HG03354 (cell line): ENCODE data around the gene AARS2.

ENCODE experiments used
- ATAC-seq: cut with Tn5 transposase; IDR thresholded peaks from one replicate; pipeline ENCODE4 v1.9.1; 2021; ENCODE audit warnings: mild to moderate bottlenecking; ENCODE audit not compliant: unreplicated experiment, poor library complexity, severe bottlenecking

The AARS2 gene

GRCh38 chr6:44303842-44304241, 9.3 kb downstream of the AARS2 start:
- ATAC-seq, result no peak

DNA sequence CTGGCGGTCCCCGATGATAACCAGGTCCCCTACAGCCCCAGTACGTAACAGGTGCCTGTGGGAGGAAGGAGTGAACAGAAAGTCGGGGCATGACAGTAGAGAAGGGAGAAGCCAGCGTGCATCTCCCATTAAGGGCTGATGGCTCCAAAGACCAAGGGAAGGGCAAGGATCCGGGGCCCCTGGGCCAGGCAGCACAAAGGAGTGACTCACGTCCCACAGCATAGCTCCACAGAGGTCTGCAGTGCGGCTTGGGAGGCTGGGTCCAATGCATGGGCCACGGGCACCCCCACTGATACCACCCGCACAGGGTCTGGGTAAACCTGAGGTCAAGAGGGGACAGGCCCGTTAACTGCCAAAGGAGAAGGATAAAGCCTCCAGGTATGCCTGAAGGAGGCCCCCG, 10.3 kb downstream of the AARS2 start:
- ATAC-seq, result no peak

- no peak for ATAC-seq
Observed at GRCh38 chr6:44301782-44302564, 11.2 kb downstream of the AARS2 start.

DNA sequence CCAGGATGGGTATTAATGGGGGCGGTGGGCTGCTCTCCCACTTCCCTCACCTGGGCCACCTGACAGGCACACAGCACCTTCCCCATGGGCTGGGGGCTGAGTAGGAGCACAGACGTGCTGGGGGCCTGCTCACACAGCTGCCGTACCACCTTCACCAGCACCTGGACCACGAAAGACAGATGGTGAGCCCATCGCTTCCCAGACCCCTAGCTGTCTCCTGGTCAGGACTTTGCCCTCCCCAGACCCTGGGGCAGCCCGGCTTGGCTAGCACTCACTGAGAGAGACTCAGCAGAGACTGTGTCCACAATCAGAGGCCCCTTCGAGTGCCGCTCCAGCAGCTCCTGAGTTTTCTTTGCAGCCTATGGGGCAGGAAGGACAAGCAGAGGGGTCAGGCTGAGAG, 12.0 kb downstream of the AARS2 start:
- ATAC-seq, result no peak

DNA sequence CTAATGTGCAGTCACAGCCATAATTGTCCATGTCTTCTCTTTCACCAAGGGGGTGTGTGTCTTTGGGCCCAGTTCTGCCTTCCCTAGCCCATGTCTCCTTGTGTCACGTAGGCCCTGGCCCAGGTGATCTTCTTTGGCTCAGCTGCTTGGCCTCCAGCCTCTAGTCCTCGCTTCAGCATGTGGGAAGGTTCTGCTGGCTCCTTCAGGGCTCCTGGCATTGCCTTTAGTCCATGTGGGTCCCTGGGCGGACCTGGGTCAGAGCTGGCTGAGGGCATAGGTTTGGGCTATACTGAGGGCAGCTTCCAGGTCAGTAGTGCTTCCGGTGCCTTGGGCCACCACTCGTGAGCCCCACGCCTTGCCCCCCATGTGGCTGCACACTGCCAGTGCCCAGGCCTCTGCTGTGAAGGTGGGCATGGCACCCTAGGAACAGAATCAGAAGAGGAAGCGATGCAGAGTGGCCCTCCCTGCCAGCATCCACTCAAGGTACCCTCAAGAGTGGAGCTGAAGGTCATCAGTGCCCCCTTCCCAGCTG, 12.8 kb downstream of the AARS2 start:
- no peak for ATAC-seq

DNA sequence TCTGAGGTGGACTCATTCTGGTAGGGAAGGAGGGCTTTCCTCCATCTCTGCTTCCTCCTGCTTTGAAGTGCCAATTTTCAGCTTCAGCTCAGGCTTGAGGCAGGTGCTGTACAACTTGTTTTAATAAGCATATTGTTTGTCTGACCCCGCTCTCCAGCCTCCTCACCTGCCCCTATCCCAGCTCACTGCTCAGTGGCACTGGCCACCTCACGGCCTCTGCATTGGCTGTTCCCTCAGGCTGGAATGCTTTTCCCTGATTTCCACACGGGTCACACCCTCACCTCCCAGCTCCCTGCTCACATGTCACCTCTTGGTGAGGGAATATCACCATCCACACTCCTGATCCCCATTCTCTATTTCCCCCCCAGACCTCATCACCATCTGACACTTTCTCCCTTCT, 14.3 kb downstream of the AARS2 start:
- no peak for ATAC-seq

DNA sequence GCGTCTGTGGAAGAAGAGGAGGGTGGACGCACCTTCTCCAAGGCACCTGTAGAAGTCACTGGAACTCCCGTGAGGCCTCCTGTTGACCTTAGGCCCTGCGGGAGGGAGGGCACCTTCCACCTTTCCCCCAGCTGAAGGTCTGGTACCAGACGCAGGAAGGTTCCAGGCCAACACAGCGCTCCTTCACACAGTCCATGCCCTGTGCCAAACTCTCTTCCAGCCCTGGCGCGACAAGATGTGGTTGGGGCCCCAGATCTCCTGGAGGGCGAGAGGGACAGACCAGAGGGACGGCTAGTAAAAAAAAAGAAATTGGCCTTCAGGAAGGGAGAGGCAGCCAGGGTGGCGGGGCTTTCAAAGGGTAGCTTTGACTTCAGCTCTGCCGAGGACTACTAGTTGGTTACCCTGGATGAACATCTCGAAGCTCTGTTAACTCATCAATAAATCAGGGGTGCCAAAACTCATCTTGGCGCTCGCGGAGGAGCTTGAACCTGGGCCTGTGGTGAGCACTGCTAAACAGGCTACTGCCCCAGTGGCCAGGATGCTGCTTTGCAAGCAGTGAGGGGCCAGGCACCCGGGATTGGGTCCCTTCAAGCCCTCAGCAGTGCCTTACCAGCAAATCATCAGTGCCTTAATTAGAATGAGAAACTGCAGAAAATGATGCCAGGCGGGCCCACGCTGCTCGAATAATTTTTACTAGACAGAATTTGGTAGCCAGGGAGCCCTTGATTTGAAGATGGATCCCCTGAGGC, 14.9 kb downstream of the AARS2 start:
- no peak for ATAC-seq

DNA sequence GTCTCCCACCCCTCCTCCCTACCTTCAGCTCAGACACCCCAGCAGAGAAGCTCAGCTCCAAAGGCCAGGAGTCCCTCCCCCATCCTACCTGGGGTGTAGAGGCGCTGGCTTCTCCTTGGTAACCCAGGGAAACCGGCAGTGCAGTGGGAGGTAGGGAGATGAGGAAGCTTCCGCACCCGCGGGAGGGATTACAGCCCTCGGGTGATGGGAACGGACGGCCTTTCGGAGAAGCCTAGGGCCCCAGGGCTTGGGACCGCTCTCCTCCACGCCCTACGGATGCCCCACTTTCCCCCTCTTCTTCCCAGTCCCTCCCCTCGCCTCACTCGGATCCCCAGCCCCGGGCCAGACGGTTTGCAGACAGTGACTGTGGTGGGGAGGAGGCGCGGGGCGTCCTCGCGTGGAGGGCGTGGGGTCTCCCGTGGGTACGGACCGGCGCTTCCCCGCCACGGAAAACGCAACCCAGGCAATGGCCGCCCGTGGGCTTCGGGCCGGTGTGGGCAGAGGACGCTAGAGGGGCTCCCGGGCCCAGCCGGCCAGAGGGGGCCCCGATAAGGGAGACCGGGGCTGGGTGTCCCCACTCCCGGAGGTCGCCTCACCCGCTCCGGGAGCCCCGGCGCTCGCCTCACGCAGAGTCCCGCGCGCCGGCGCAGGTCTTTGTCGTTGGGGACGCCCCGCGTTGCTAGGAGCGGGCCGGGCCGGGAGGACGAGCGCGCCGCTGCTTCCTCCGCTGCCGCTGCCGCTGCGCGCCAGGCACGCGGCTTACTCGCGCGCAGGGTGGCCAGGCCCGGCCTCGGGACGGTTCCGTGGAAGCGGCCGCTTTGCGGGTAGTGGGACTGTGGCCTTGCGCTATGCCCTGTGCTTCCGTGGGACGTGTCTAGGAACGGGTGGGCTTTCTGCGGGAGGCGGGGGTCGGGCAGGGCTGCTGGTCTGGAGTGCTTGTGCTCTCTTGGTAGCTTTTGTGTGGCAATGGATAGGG, 15.8 kb downstream of the AARS2 start:
- no peak for ATAC-seq

DNA sequence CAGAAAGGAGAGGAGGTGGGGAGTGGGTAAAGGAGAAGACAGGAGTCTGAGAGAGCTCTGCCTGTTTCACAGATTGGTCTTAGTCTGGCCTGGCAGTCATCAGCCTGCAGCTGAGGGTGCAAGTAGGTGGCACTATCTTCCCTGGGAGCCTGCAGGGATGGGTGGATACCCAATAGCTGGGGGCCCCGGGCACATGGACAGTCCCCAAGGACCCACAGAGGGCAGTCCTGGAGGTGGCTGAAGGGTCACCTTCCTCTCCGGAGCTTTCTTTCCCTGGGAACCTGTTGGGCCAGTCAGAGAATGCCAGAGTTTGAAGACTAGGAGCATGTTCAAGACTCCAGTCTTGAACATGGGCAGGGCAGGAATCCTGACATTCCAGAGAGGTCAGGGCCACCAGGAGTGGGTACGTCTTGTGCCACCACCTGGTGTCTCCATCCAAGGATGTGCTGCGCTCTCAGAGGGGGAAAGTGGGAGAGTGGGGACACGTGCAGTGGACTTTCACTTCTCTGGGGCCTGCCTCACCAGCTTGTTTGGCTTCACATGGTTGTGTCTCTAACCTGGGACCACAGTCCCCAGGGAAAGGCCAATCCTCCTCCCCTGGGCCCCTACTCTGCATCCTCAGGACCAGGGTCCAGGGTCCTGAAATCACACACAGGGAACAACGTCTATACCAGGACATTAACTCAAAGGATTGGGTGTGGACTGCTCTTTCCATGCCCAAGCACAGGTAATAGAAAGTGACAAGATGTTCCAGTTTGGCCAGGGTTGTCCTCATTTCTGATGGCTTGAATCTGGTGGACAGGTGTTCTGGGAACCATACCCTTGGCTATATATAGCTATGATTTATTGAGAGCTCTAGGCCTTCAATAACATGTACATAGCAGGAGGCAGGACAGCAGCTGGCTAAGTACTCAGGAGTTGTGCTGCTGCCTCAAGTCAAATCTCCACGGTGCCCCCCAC, 18.0 kb downstream of the AARS2 start:
- no peak for ATAC-seq

- ATAC-seq, result no peak
Observed at GRCh38 chr6:44292661-44293365, 20.3 kb downstream of the AARS2 start.

DNA sequence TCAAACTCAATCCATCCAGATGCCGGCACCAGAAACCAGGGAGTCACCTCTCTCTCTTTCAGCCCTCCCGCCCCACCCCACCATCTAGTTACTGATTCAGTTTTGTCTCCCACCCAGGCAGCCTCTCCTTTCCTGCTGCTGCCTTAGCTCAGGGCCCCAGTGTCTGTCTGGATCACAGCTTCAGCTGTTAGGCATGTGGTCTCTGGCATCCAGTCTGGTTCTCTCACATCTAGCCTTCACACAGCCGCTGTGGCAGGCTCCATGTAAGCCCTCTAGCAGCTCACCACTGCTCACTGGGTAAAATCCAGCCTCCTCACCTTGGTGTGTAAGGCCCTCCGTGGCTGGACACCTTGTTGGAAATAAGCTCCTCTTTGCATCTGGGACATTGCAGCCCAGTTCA, 21.3 kb downstream of the AARS2 start:
- no peak for ATAC-seq

DNA sequence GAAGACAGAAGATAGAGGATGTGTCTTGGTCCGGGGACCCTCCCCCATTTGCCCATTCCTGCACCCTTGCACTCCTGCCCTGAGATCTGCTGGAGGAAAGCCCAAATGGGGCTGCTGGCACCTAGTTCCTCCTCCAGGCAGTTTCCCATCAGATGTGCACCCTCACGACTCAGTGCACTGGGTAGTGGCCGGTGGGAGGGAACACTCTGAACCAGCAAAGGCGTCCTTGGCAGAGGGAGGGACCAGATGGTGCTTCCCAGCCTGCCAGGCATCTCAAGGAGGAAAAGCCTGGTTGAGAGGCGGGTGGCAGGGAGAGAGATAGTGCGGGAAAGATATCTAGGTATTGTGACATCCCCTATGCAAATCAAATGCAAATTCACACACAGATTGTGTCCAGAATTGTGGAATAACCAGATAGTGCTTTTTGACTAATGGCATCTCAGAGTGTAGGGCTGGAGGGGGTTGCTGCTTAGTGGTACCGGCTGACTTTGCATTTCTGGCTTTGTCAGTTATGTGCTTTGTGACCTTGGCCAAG, 23.4 kb downstream of the AARS2 start:
- ATAC-seq, result no peak

- no peak for ATAC-seq
Observed at GRCh38 chr6:44286747-44287146, 26.4 kb downstream of the AARS2 start.

DNA sequence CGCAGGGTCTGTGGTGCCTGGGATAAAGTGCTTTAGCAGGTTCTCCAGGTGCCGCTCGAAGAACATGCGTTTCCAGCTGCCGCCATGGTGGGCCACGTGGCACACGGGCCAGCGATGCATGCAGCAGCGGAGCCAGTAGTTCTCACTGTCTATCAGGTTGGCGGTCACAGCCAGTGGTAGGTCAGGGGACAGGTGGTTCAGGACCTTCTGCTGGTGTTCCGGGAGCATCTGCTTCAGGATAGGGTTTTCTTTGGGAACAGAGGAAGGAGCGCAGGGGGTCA, 26.9 kb downstream of the AARS2 start:
- ATAC-seq, result no peak

GRCh38 chr6:44285552-44286284, 27.4 kb downstream of the AARS2 start:
- ATAC-seq, result no peak

DNA sequence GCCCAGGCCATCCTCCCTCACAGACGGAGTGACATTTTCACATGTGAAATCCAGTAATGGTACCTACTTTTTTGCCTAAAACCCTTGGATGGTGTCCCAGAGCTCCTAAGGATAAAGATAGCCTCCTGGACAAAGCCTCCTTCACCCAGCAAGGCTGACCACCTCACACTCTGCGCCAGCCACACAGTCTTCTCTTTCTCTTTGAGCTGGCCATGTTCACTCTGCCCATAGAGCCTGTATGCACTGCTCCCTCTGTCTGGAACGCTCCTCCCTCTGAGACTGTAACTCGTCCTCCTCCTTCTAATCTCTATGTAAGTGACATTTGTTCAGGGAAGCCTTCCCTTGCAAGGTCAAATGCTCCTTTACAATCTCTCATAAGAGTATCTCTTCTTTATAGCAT, 28.3 kb downstream of the AARS2 start:
- no peak for ATAC-seq

GRCh38 chr6:44284121-44284520, 29.0 kb downstream of the AARS2 start:
- ATAC-seq, result no peak
